ENCODE data around the gene AP2S1. TPM values are rescaled to one million over a fixed set of nuclear protein-coding genes. Genes with fewer than 3 reads are reported as not detected.

Gene AP2S1
- polyA plus RNA-seq, 1 donor (not counting 4 experiments of a cell fraction or from before 2014, with no cell fraction given) = 183 TPM

DNA sequence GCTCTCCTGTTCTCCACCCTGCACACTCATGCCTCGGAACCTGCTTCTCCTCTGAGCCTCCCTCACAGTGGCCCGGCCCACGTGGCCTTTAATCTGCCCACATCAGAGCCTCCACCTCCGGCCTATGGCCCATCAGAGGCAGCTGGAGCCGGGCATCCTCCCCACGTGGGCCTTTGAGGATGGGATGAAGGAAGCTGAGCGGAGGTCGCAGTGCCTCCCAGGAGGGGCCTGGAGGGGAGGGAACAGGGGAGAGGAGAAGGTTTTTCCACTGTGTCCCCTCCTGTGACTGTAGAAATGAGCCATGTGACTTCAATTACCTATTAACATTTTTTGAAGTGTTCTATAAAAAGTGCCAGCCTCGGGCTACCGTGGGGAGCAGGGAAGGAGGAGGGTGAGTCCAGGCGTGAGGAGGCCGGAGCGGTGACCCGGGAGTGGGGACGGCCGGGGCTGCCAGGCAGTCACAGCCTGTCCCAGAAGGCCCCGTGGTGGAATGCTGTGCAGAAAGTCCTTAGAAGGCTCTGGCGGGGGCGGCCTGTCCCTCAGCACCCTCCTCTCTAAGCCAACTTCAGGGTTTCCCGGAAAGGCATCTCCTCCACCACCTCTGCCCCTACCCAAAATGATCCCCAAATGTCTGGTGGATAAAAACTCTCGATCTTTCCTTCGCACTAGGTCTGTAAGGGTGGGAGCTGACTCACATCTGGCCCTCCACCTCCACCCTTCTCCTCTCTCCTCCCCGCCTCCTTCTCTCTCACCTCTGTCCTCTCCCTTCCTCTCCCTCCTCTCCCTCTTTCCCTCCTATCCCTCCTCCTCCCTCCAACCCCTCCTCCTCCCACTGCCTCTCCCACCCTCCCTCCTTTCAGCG is 37.4 kb downstream of the AP2S1 start:
- DNase-seq (ENCODE audit: low read depth, low spot score) = no peak
- no peaks in the 10 kb centered on the region for H3K9me1 ChIP-seq (ENCODE audit: control insufficient read depth, extremely low read depth, insufficient read depth, low read length)
- H4K20me1 ChIP-seq (ENCODE audit: control insufficient read depth, extremely low read depth, insufficient read depth, low read length) = no peaks in the 10 kb centered on the region
- H3K4me1 ChIP-seq (ENCODE audit: control insufficient read depth, extremely low read depth, insufficient read depth, low read length) = no peaks in the 10 kb centered on the region
- no peak overlapping the region for H3K9ac ChIP-seq (ENCODE audit: control insufficient read depth, extremely low read depth, insufficient read depth, low read length)
- TF ChIP-seq EZH2 (IDR thresholded peaks at IDR 0.05; ENCODE audit: low read length) = no peak
- TF ChIP-seq, protein P1, sequence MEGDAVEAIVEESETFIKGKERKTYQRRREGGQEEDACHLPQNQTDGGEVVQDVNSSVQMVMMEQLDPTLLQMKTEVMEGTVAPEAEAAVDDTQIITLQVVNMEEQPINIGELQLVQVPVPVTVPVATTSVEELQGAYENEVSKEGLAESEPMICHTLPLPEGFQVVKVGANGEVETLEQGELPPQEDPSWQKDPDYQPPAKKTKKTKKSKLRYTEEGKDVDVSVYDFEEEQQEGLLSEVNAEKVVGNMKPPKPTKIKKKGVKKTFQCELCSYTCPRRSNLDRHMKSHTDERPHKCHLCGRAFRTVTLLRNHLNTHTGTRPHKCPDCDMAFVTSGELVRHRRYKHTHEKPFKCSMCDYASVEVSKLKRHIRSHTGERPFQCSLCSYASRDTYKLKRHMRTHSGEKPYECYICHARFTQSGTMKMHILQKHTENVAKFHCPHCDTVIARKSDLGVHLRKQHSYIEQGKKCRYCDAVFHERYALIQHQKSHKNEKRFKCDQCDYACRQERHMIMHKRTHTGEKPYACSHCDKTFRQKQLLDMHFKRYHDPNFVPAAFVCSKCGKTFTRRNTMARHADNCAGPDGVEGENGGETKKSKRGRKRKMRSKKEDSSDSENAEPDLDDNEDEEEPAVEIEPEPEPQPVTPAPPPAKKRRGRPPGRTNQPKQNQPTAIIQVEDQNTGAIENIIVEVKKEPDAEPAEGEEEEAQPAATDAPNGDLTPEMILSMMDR (optimal IDR thresholded peaks at IDR 0.05 in 1 of 3, IDR thresholded peaks at IDR 0.05 in 1 of 3, conservative IDR thresholded peaks at IDR 0.05 in 1 of 3; ENCODE audit: extremely low read depth in 1 of 3, insufficient read depth in 2 of 3, low read length in 3 of 3) = no peak
- no peak for FAIRE-seq
- H3K9me3 ChIP-seq (ENCODE audit: control insufficient read depth, low read depth, low read length) = no peaks in the 10 kb centered on the region
- dilution Hi-C loops (cut with MboI; ENCODE audit: extremely low pct_ligation_motif_present, low sequenced_read_pairs) = no loop called here
- H3K4me2 ChIP-seq (ENCODE audit: control insufficient read depth, extremely low read depth, insufficient read depth, low read depth, low read length) = no peak overlapping the region
- no peak overlapping the region for H3K27ac ChIP-seq (ENCODE audit: control insufficient read depth, insufficient read depth, low read length)
- no peaks in the 10 kb centered on the region for H3K79me2 ChIP-seq (ENCODE audit: control insufficient read depth, insufficient read depth, low read length)
- no peaks in the 10 kb centered on the region for H3K27me3 ChIP-seq (ENCODE audit: control insufficient read depth, extremely low read depth, insufficient read depth, low read length)
- H2AFZ ChIP-seq (ENCODE audit: control insufficient read depth, low read length) = no peak overlapping the region
- no peak overlapping the region for H3K4me3 ChIP-seq (ENCODE audit: control insufficient read depth in 2 of 3, extremely low read depth in 1 of 3, insufficient read depth in 2 of 3, low read depth in 1 of 3, low read length in 3 of 3)
- no peaks in the 10 kb centered on the region for H3K36me3 ChIP-seq (ENCODE audit: control insufficient read depth in 2 of 2, extremely low read depth in 1 of 2, insufficient read depth in 2 of 2, low read length in 2 of 2)

DNA sequence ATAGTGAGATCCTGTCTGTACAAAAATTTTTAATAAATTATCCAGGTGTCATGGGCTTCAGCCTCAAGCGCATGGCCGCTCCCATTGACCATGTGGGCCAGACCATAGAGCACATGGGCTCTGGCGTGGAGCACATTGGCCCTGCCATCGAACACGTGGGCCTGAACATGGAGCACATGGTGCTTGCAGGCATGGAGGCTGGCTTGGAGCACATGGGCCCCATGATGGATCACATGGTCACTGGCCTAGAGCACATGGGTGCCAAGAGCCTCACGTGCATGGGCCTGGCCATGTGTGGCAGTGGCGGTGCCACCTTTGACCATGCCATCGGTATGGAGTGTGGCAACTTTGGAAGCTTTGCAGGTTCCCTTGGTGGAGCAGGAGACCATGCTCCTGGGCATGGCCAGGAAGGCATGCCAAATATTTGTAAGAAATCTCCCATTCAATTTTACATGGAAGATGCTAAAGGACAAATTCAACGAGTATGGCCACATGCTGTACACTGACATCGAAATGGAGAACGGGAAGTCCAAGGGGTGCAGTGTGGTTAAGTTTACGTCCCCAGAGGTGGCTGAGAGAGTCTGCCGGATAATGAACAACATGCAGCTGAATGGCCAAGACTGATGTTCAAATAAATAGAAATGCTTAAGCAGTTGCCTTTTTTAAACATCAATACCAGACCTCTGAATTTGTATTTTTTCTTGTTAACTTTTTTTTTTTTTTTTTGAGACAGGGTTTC is 40.9 kb downstream of the AP2S1 start:
- Histone ChIP-seq H3K4me2 (ENCODE audit: control insufficient read depth, extremely low read depth, insufficient read depth, low read depth, low read length) (no peak overlapping the region), H3K4me3 (ENCODE audit: control insufficient read depth in 2 of 3, extremely low read depth in 1 of 3, insufficient read depth in 2 of 3, low read depth in 1 of 3, low read length in 3 of 3) (no peak overlapping the region), H3K36me3 (ENCODE audit: control insufficient read depth in 2 of 2, extremely low read depth in 1 of 2, insufficient read depth in 2 of 2, low read length in 2 of 2) (no peaks in the 10 kb centered on the region), H3K27ac (ENCODE audit: control insufficient read depth, insufficient read depth, low read length) (no peak overlapping the region), H4K20me1 (ENCODE audit: control insufficient read depth, extremely low read depth, insufficient read depth, low read length) (no peaks in the 10 kb centered on the region), H3K9me1 (ENCODE audit: control insufficient read depth, extremely low read depth, insufficient read depth, low read length) (no peaks in the 10 kb centered on the region), H3K9ac (ENCODE audit: control insufficient read depth, extremely low read depth, insufficient read depth, low read length) (no peak overlapping the region), H3K79me2 (ENCODE audit: control insufficient read depth, insufficient read depth, low read length) (no peaks in the 10 kb centered on the region), H3K9me3 (ENCODE audit: control insufficient read depth, low read depth, low read length) (no peaks in the 10 kb centered on the region), H3K4me1 (ENCODE audit: control insufficient read depth, extremely low read depth, insufficient read depth, low read length) (no peaks in the 10 kb centered on the region), H2AFZ (ENCODE audit: control insufficient read depth, low read length) (no peak overlapping the region), H3K27me3 (ENCODE audit: control insufficient read depth, extremely low read depth, insufficient read depth, low read length) (no peaks in the 10 kb centered on the region)
- dilution Hi-C loops (cut with MboI; ENCODE audit: extremely low pct_ligation_motif_present, low sequenced_read_pairs) = no loop called here
- no peak for FAIRE-seq
- no peak for DNase-seq (ENCODE audit: low read depth, low spot score)
- no peak for TF ChIP-seq EZH2 (IDR thresholded peaks at IDR 0.05; ENCODE audit: low read length)
- TF ChIP-seq, protein P1 (optimal IDR thresholded peaks at IDR 0.05 in 1 of 3, IDR thresholded peaks at IDR 0.05 in 1 of 3, conservative IDR thresholded peaks at IDR 0.05 in 1 of 3; ENCODE audit: extremely low read depth in 1 of 3, insufficient read depth in 2 of 3, low read length in 3 of 3) = no peak

All from keratinocyte (primary cell).